GM23338 (cell line): ENCODE results near the gene CES5A. TPM values are rescaled to one million over a fixed set of nuclear protein-coding genes. Genes with fewer than 3 reads are reported as not detected.

Experiments
- ATAC-seq: fragments of 200-7000 bp; cut with Tn5 transposase; 3 replicates; pipeline ENCODE4 v1.9.1; 2020
- DNase-seq: peaks from one replicate; pipeline ENCODE4 v3.0.0-alpha.2; 2015; ENCODE audit warnings: low spot score
- H2AFZ ChIP-seq: fragments of 200-600 bp; sonication (generic); 2 replicates; pipeline ENCODE4 v1.8.0; 2016; ENCODE audit warnings: antibody characterized with exemption, mild to moderate bottlenecking, moderate library complexity
- H3F3A ChIP-seq: fragments of 200-600 bp; sonication (generic); replicated peaks from 2 replicates; pipeline ENCODE4 v1.8.0; 2017; ENCODE audit warnings: antibody characterized with exemption, mixed run types, low read depth
- H3K27ac ChIP-seq: fragments of 200-600 bp; sonication (generic); 2 replicates; pipeline ENCODE4 v1.6.1; 2016; ENCODE audit warnings: low read depth
- H3K27me3 ChIP-seq: fragments of 200-600 bp; sonication (generic); 2 replicates; pipeline ENCODE4 v1.8.0; 2016; ENCODE audit warnings: mild to moderate bottlenecking, mixed run types, moderate library complexity; ENCODE audit not compliant: insufficient read depth
- H3K36me3 ChIP-seq: fragments of 200-600 bp; sonication (generic); 2 replicates; pipeline ENCODE4 v1.8.0; 2016; ENCODE audit warnings: mild to moderate bottlenecking; ENCODE audit not compliant: insufficient read depth
- H3K4me1 ChIP-seq: fragments of 200-600 bp; sonication (generic); 2 replicates; pipeline ENCODE4 v1.8.0; 2016; ENCODE audit warnings: mild to moderate bottlenecking, moderate library complexity; ENCODE audit not compliant: insufficient read depth
- H3K4me2 ChIP-seq: fragments of 200-600 bp; sonication (generic); 2 replicates; pipeline ENCODE4 v1.7.1; 2017; ENCODE audit warnings: mixed run types
- H3K4me3 ChIP-seq: fragments of 200-600 bp; sonication (generic); 2 replicates; pipeline ENCODE4 v1.6.1; 2016; ENCODE audit warnings: mixed run types
- H3K79me2 ChIP-seq: fragments of 200-600 bp; sonication (generic); replicated peaks from 2 replicates; pipeline ENCODE4 v1.8.0; 2017; ENCODE audit warnings: mild to moderate bottlenecking; ENCODE audit not compliant: insufficient read depth
- H3K9me2 ChIP-seq: fragments of 200-600 bp; sonication (generic); 2 replicates; pipeline ENCODE4 v1.8.0; 2017; ENCODE audit not compliant: insufficient read depth
- H4K20me1 ChIP-seq: fragments of 200-600 bp; sonication (generic); replicated peaks from 2 replicates; pipeline ENCODE4 v1.8.0; 2017; ENCODE audit warnings: mild to moderate bottlenecking; ENCODE audit not compliant: insufficient read depth
- H3K27ac Mint-ChIP-seq: 2 replicates; pipeline ENCODE4 v1.8.0; 2020; ENCODE audit warnings: inconsistent platforms, mild to moderate bottlenecking, moderate library complexity, mixed read lengths
- H3K27me3 Mint-ChIP-seq: 3 replicates; pipeline ENCODE4 v1.8.0; 2022; ENCODE audit warnings: low read depth, mild to moderate bottlenecking, moderate library complexity, mixed read lengths, inconsistent platforms; ENCODE audit not compliant: insufficient read depth, poor library complexity
- H3K36me3 Mint-ChIP-seq: 3 replicates; pipeline ENCODE4 v1.8.0; 2021; ENCODE audit warnings: low read depth, mild to moderate bottlenecking, inconsistent platforms, moderate library complexity, mixed read lengths
- H3K4me1 Mint-ChIP-seq: 3 replicates; pipeline ENCODE4 v1.8.0; 2020; ENCODE audit warnings: mild to moderate bottlenecking, inconsistent platforms, mixed read lengths
- H3K4me3 Mint-ChIP-seq: 3 replicates; pipeline ENCODE4 v1.8.0; 2021; ENCODE audit warnings: moderate library complexity, mild to moderate bottlenecking, inconsistent platforms, mixed read lengths
- H3K9me3 Mint-ChIP-seq: 3 replicates; pipeline ENCODE4 v1.8.0; 2020; ENCODE audit warnings: moderate library complexity, mild to moderate bottlenecking, inconsistent platforms, mixed read lengths
- CREB1 ChIP-seq: fragments of 250-450 bp; sonication (Bioruptor Pico); IDR thresholded peaks from 2 replicates; pipeline ENCODE4 v1.5.0; 2020; ENCODE audit warnings: low read depth, mild to moderate bottlenecking, moderate library complexity
- EZH2 ChIP-seq: fragments of 200-600 bp; sonication (generic); IDR thresholded peaks from one replicate; pipeline ENCODE4 v1.8.0; 2017; ENCODE audit warnings: antibody characterized with exemption, mild to moderate bottlenecking, low read depth; ENCODE audit not compliant: unreplicated experiment
- JUNB ChIP-seq: IDR thresholded peaks from one replicate; pipeline ENCODE4 v1.6.1; 2016; ENCODE audit warnings: antibody characterized with exemption; ENCODE audit not compliant: unreplicated experiment
- NANOG ChIP-seq: IDR thresholded peaks from 2 replicates; pipeline ENCODE4 v1.6.1; 2016; ENCODE audit warnings: antibody characterized with exemption, borderline replicate concordance
- POLR2AphosphoS5 ChIP-seq: IDR thresholded peaks from 2 replicates; pipeline ENCODE4 v1.6.1; 2016; ENCODE audit warnings: antibody characterized with exemption, low read depth
- STAT1 ChIP-seq: IDR thresholded peaks from one replicate; pipeline ENCODE4 v1.6.1; 2016; ENCODE audit warnings: antibody characterized with exemption; ENCODE audit not compliant: unreplicated experiment
- ZNF114 ChIP-seq: fragments of 250-450 bp; sonication (Bioruptor Pico); IDR thresholded peaks from 2 replicates; pipeline ENCODE4 v1.5.0; 2020; ENCODE audit warnings: mild to moderate bottlenecking, moderate library complexity
- ZNF331 ChIP-seq: fragments of 250-450 bp; sonication (Bioruptor Pico); IDR thresholded peaks from 2 replicates; pipeline ENCODE4 v1.5.0; 2020; ENCODE audit warnings: low read depth, mild to moderate bottlenecking, moderate library complexity
- polyA plus RNA-seq: library from polyadenylated mRNA; unstranded; fragments of >200 nt; fragmentation: Nextera tagmentation; extraction: Ambion mirVana; gene quantifications from 2 replicates; pipeline ENCODE4 v1.2.1, GENCODE V29; 2016
- total RNA-seq: library from RNA; depleted of rRNA; stranded (reverse); fragments of >200 nt; shearing (Covaris generic); gene quantifications from 2 replicates; pipeline ENCODE4 v1.2.3, GENCODE V29; 2014
- TF ChIP-seq, protein P1 (sequence below), 2 experiments: fragments of 200-600 bp in 1 of 2; sonication (generic) in 1 of 2; conservative IDR thresholded peaks; 2 replicates each; pipeline versions ENCODE4 v1.5.1 to v1.6.1; 2016 to 2017; ENCODE audit warnings: antibody characterized with exemption in 2 of 2, low read depth in 2 of 2, mild to moderate bottlenecking in 2 of 2, moderate library complexity in 1 of 2
- TF ChIP-seq, protein P2 (sequence below): IDR thresholded peaks from 2 replicates; pipeline ENCODE4 v1.6.1; 2016; ENCODE audit warnings: antibody characterized with exemption
- TF ChIP-seq, protein P3 (sequence below): fragments of 250-450 bp; sonication (Bioruptor Pico); IDR thresholded peaks from 2 replicates; pipeline ENCODE4 v1.5.0; 2020; ENCODE audit warnings: mild to moderate bottlenecking, moderate library complexity

Gene CES5A
- total and polyA plus RNA-seq, 2 experiments from 2014 or later: not detected

DNA sequence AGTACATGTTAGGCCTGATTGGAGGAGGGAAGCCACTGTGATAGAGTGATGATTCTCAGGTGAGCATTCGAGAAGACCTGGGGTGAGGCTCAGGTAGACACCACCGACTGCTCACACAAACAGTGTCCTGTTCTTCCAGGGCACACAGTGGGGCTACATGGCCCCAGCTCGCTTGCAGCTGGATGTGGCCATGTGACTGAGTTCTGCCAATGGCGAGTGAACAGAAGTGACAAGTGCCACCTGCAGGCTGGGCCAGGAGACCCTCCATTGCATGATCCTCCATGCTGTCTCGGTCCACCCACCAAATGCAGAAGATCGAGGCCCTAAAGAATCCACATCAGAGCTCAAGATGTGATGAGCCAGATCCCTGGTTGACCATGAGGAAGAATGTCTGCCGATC, 6.2 kb downstream of the CES5A start (continued):
- TF ChIP-seq, protein P1, sequence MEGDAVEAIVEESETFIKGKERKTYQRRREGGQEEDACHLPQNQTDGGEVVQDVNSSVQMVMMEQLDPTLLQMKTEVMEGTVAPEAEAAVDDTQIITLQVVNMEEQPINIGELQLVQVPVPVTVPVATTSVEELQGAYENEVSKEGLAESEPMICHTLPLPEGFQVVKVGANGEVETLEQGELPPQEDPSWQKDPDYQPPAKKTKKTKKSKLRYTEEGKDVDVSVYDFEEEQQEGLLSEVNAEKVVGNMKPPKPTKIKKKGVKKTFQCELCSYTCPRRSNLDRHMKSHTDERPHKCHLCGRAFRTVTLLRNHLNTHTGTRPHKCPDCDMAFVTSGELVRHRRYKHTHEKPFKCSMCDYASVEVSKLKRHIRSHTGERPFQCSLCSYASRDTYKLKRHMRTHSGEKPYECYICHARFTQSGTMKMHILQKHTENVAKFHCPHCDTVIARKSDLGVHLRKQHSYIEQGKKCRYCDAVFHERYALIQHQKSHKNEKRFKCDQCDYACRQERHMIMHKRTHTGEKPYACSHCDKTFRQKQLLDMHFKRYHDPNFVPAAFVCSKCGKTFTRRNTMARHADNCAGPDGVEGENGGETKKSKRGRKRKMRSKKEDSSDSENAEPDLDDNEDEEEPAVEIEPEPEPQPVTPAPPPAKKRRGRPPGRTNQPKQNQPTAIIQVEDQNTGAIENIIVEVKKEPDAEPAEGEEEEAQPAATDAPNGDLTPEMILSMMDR (conservative IDR thresholded peaks at IDR 0.05; ENCODE audit: low read depth in 2 of 2): no peak
- no peak for TF ChIP-seq NANOG
- TF ChIP-seq ZNF114: no peak
- no peak for TF ChIP-seq ZNF331 (CRISPR knock-in tag)

DNA sequence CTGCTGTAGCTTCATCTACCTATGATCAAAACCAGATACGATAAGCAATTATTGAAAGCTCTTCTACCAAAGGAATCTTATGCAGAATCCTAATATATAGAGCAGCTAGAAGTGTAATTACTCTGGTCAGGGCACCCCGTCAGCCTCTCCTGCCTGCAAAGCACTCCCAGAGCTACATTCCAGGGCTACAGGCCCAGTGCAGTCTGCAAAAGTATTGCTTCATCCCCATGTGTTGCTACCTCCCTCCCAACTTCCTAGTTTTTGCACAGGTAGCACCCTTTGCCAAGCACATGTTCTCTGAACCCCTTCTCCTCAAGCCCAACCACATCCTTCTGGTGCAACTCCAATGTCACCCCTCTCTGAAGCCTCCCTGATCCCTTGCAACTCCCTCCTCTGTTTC, 7.0 kb downstream of the CES5A start:
- H3K27me3 Mint-ChIP-seq: peaks cover 6% of the 10 kb centered on the region
- Histone ChIP-seq H3K4me3 (no peak overlapping the region), H2AFZ (no peak overlapping the region), H3K9me2 (no peaks in the 10 kb centered on the region), H3K79me2 (no peaks in the 10 kb centered on the region), H3K4me2 (no peak overlapping the region), H3F3A (no peaks in the 10 kb centered on the region), H3K27ac (no peak overlapping the region), H3K4me1 (no peaks in the 10 kb centered on the region), H3K36me3 (no peaks in the 10 kb centered on the region), H4K20me1 (no peaks in the 10 kb centered on the region), H3K27me3 (no peaks in the 10 kb centered on the region)
- H3K4me1 Mint-ChIP-seq: no peaks in the 10 kb centered on the region
- no peaks in the 10 kb centered on the region for H3K36me3 Mint-ChIP-seq
- TF ChIP-seq NANOG (no peak), EZH2 (no peak), JUNB (no peak), POLR2AphosphoS5 (no peak), CREB1 (CRISPR knock-in tag) (no peak), STAT1 (no peak)
- TF ChIP-seq, protein P1 (conservative IDR thresholded peaks at IDR 0.05; ENCODE audit: low read depth in 2 of 2): no peak
- TF ChIP-seq, protein P2, sequence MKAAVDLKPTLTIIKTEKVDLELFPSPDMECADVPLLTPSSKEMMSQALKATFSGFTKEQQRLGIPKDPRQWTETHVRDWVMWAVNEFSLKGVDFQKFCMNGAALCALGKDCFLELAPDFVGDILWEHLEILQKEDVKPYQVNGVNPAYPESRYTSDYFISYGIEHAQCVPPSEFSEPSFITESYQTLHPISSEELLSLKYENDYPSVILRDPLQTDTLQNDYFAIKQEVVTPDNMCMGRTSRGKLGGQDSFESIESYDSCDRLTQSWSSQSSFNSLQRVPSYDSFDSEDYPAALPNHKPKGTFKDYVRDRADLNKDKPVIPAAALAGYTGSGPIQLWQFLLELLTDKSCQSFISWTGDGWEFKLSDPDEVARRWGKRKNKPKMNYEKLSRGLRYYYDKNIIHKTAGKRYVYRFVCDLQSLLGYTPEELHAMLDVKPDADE: no peak
- TF ChIP-seq, protein P3, sequence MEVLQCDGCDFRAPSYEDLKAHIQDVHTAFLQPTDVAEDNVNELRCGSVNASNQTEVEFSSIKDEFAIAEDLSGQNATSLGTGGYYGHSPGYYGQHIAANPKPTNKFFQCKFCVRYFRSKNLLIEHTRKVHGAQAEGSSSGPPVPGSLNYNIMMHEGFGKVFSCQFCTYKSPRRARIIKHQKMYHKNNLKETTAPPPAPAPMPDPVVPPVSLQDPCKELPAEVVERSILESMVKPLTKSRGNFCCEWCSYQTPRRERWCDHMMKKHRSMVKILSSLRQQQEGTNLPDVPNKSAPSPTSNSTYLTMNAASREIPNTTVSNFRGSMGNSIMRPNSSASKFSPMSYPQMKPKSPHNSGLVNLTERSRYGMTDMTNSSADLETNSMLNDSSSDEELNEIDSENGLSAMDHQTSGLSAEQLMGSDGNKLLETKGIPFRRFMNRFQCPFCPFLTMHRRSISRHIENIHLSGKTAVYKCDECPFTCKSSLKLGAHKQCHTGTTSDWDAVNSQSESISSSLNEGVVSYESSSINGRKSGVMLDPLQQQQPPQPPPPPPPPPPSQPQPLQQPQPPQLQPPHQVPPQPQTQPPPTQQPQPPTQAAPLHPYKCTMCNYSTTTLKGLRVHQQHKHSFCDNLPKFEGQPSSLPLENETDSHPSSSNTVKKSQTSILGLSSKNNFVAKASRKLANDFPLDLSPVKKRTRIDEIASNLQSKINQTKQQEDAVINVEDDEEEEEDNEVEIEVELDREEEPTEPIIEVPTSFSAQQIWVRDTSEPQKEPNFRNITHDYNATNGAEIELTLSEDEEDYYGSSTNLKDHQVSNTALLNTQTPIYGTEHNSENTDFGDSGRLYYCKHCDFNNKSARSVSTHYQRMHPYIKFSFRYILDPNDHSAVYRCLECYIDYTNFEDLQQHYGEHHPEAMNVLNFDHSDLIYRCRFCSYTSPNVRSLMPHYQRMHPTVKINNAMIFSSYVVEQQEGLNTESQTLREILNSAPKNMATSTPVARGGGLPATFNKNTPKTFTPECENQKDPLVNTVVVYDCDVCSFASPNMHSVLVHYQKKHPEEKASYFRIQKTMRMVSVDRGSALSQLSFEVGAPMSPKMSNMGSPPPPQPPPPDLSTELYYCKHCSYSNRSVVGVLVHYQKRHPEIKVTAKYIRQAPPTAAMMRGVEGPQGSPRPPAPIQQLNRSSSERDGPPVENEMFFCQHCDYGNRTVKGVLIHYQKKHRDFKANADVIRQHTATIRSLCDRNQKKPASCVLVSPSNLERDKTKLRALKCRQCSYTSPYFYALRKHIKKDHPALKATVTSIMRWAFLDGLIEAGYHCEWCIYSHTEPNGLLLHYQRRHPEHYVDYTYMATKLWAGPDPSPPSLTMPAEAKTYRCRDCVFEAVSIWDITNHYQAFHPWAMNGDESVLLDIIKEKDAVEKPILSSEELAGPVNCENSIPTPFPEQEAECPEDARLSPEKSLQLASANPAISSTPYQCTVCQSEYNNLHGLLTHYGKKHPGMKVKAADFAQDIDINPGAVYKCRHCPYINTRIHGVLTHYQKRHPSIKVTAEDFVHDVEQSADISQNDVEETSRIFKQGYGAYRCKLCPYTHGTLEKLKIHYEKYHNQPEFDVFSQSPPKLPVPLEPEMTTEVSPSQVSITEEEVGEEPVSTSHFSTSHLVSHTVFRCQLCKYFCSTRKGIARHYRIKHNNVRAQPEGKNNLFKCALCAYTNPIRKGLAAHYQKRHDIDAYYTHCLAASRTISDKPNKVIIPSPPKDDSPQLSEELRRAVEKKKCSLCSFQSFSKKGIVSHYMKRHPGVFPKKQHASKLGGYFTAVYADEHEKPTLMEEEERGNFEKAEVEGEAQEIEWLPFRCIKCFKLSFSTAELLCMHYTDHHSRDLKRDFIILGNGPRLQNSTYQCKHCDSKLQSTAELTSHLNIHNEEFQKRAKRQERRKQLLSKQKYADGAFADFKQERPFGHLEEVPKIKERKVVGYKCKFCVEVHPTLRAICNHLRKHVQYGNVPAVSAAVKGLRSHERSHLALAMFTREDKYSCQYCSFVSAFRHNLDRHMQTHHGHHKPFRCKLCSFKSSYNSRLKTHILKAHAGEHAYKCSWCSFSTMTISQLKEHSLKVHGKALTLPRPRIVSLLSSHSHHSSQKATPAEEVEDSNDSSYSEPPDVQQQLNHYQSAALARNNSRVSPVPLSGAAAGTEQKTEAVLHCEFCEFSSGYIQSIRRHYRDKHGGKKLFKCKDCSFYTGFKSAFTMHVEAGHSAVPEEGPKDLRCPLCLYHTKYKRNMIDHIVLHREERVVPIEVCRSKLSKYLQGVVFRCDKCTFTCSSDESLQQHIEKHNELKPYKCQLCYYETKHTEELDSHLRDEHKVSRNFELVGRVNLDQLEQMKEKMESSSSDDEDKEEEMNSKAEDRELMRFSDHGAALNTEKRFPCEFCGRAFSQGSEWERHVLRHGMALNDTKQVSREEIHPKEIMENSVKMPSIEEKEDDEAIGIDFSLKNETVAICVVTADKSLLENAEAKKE (CRISPR knock-in tag): no peak
- no peak overlapping the region for H3K4me3 Mint-ChIP-seq
- ATAC-seq (no peak), DNase-seq (no peak)
- no peaks in the 10 kb centered on the region for H3K9me3 Mint-ChIP-seq
- no peak overlapping the region for H3K27ac Mint-ChIP-seq
